Pancreas (tissue), 10 donors: Measurements from ENCODE around the gene ADGRL4. TPM values are rescaled to one million over a fixed set of nuclear protein-coding genes. Genes with fewer than 3 reads are reported as not detected.

Experiments used
- ATAC-seq, 4 donors: fragments of 200-7000 bp; cut with Tn5 transposase; one replicate each; pipeline versions ENCODE4 v1.8.0 to v1.9.1; 2020; ENCODE audit warnings: mild to moderate bottlenecking in 4 of 4, moderate library complexity in 4 of 4
- DNase-seq, 6 donors: peaks; one replicate each; pipeline ENCODE4 v3.0.0-alpha.2; 2020
- FAIRE-seq: peaks from 2 replicates; lab custom pipeline; 2012; peaks lifted over from hg19 to GRCh38; lab: Jason Lieb, UNC
- H3K27ac ChIP-seq, 4 donors: fragments of 200-600 bp; sonication (generic); 1 replicate in 3 of 4; 2 replicates in 1 of 4; pipeline versions ENCODE4 v1.5.0 to v1.8.0; 2020
- H3K27me3 ChIP-seq, 4 donors: fragments of 200-600 bp; one replicate each; pipeline ENCODE4 v1.8.0; 2021
- H3K36me3 ChIP-seq, 3 donors: fragments of 200-600 bp; sonication (generic) in 1 of 3; one replicate each; pipeline versions ENCODE4 v1.5.0 to v1.8.0; 2020 to 2021
- H3K4me1 ChIP-seq, 3 donors: fragments of 200-600 bp; one replicate each; pipeline ENCODE4 v1.8.0; 2021
- H3K4me3 ChIP-seq, 4 donors: fragments of 200-600 bp; sonication (generic) in 2 of 4; one replicate each; pipeline versions ENCODE4 v1.5.0 to v1.8.0; 2020 to 2021
- H3K9me3 ChIP-seq, 4 donors: fragments of 200-600 bp; one replicate each; pipeline ENCODE4 v1.8.0; 2021
- CTCF ChIP-seq, 4 donors: fragments of 200-600 bp; sonication (generic) in 3 of 4; IDR thresholded peaks; one replicate each; pipeline versions ENCODE4 v1.5.0 to v1.8.0; 2021; ENCODE audit warnings: antibody characterized with exemption in 4 of 4
- WGBS, 2 donors: extraction: QIAGEN DNeasy Blood & Tissue Kit; methylation state at CpG; one replicate each; pipeline ENCODE4 v1.1.7; 2013; 5-methylcytosine and 5-hydroxymethylcytosine counted together
- intact Hi-C, 3 donors: fragments of 100-400 bp; cut with DNase I; formaldehyde crosslinking; loops; one replicate each; pipeline versions ENCODE4 v1.11.1 to v1.14.2; 2022
- polyA plus RNA-seq, 2 donors: library from polyadenylated mRNA; stranded (reverse); fragments of 200-250 nt; gene quantifications; one replicate each; pipeline ENCODE4 v1.2.3, GENCODE V29; 2013
- total RNA-seq, 6 donors: library from RNA; stranded (reverse); fragmentation: NEBNext Ultra II Directional in 4 of 6; extraction: Animal tissue kit (Norgen Biotek cat#: 25700) in 4 of 6; gene quantifications; one replicate each; pipeline versions ENCODE4 v1.2.1 to v1.2.4, GENCODE V29; 2021 to 2023
- donor health status: healthy with polysubstance abuse.
- donor health status: DM: no; HTN: no; CAD: no; lungs with moderate emphysema.
- donor health status: DM: no; HTN: no; CAD: no.
- donor health status: control.
- donor health status: control.
- donor health status: Bipolar disorder and iron deficiency.
- donor health status: DM: yes; HTN: yes; CAD: no.
- donor health status: DM: no; HTN: no; CAD: no.
- donor health status: DM: no; HTN: no; CAD: no.
- donor health status: DM: yes; HTN: yes; CAD: no.

ADGRL4 gene
- total and polyA plus RNA-seq, 8 donors = 2.0 to 4.3 (median 3.0) TPM

- H3K27ac ChIP-seq = no peak overlapping the region
- ATAC-seq (no peak), FAIRE-seq (no peak)
Measured at GRCh38 chr1:78871249-78871648, 135.3 kb downstream of the ADGRL4 start.

GRCh38 chr1:78869136-78869535 lies 137.4 kb downstream of the ADGRL4 start:
- intact Hi-C loops = no loop called here
- TF ChIP-seq CTCF (IDR thresholded peaks at IDR 0.05) = no peak
- ATAC-seq (no peak), FAIRE-seq (peak; percentile 67), DNase-seq (no peak)
- Histone ChIP-seq H3K9me3 (no peaks in the 10 kb centered on the region), H3K36me3 (no peaks in the 10 kb centered on the region), H3K27me3 (no peaks in the 10 kb centered on the region), H3K27ac (no peak overlapping the region), H3K4me3 (no peak overlapping the region), H3K4me1 (no peaks in the 10 kb centered on the region)
- 56 to 69% methylated on average over 2 of the region's 2 CpGs for WGBS, 2 donors

More at GRCh38 chr1:78871249-78871648, 135.3 kb downstream of the ADGRL4 start:
- Histone ChIP-seq H3K4me1 (no peaks in the 10 kb centered on the region), H3K27me3 (no peaks in the 10 kb centered on the region), H3K9me3 (no peaks in the 10 kb centered on the region), H3K4me3 (no peak overlapping the region), H3K36me3 (no peaks in the 10 kb centered on the region)
- no peak for DNase-seq
- no peak for TF ChIP-seq CTCF (IDR thresholded peaks at IDR 0.05)
- intact Hi-C loops = no loop called here
- 78 to 84% methylated on average over 1 of the region's 1 CpG for WGBS, 2 donors

GRCh38 chr1:78864175-78864574 lies 142.4 kb downstream of the ADGRL4 start:
- intact Hi-C loops = no loop called here
- no peak for FAIRE-seq
- TF ChIP-seq CTCF (IDR thresholded peaks at IDR 0.05) = no peak

GRCh38 chr1:78856096-78856495 lies 150.4 kb downstream of the ADGRL4 start:
- no peaks in the 10 kb centered on the region for H3K4me1 ChIP-seq
- no peak for DNase-seq
- WGBS, 2 donors = 55 to 64% methylated on average over 2 of the region's 2 CpGs
- intact Hi-C loops = no loop called here
- no peak for FAIRE-seq
- no peaks in the 10 kb centered on the region for H3K9me3 ChIP-seq
- no peak for ATAC-seq
- no peak overlapping the region for H3K4me3 ChIP-seq
- no peak overlapping the region for H3K27ac ChIP-seq
- H3K27me3 ChIP-seq = no peaks in the 10 kb centered on the region
- TF ChIP-seq CTCF (IDR thresholded peaks at IDR 0.05) = no peak
- no peaks in the 10 kb centered on the region for H3K36me3 ChIP-seq

More at GRCh38 chr1:78864175-78864574, 142.4 kb downstream of the ADGRL4 start:
- no peak overlapping the region for H3K4me3 ChIP-seq
- H3K9me3 ChIP-seq = no peaks in the 10 kb centered on the region
- 57 to 89% methylated on average over 2 of the region's 2 CpGs for WGBS, 2 donors
- H3K36me3 ChIP-seq = no peaks in the 10 kb centered on the region
- H3K27me3 ChIP-seq = no peaks in the 10 kb centered on the region
- DNase-seq (no peak), ATAC-seq (no peak)
- no peak overlapping the region for H3K27ac ChIP-seq
- H3K4me1 ChIP-seq = no peaks in the 10 kb centered on the region

- DNase-seq = no peak
- H3K27ac ChIP-seq = no peak overlapping the region
- H3K9me3 ChIP-seq = no peaks in the 10 kb centered on the region
- no peak for FAIRE-seq
- H3K4me1 ChIP-seq = no peaks in the 10 kb centered on the region
- no peaks in the 10 kb centered on the region for H3K36me3 ChIP-seq
- H3K27me3 ChIP-seq = no peaks in the 10 kb centered on the region
- no peak for TF ChIP-seq CTCF (IDR thresholded peaks at IDR 0.05)
- no peak overlapping the region for H3K4me3 ChIP-seq
- ATAC-seq = no peak
- intact Hi-C loops = no loop called here
Measured at GRCh38 chr1:78855258-78855657, 151.3 kb downstream of the ADGRL4 start.
